ENCODE measurements around the gene CNTNAP2. TPM values are rescaled to one million over a fixed set of nuclear protein-coding genes. Genes with fewer than 3 reads are reported as not detected.

The CNTNAP2 gene
- total RNA-seq, 2 experiments from 2014 or later: 0.14 TPM; not detected in 1

GRCh38 chr7:148142660-148143248, 2026.2 kb downstream of the CNTNAP2 start:
- peak; percentile 20 for DNase-seq
- CTCF ChIA-PET: interaction anchor here (0.8 to 1.5 kb wide), 4 partner anchors 11 to 520 kb away, joined by 3 to 6 read pairs (median 4); no protein-coding TSS in a partner anchor
- Mint-ChIP-seq H3K4me3 (no peak overlapping the region), H3K4me1 (ENCODE audit: low read depth) (no peaks in the 10 kb centered on the region), H3K27me3 (ENCODE audit: low read depth) (no peaks in the 10 kb centered on the region), H3K36me3 (ENCODE audit: low read depth) (no peaks in the 10 kb centered on the region), H3K27ac (no peak overlapping the region), H3K9me3 (no peaks in the 10 kb centered on the region)
- intact Hi-C loops (cut with micrococcal nuclease): loop anchor here (5.0 to 10.0 kb wide), 3 partner anchors 58 to 1065 kb away; no protein-coding TSS in a partner anchor

- CTCF ChIA-PET: no interaction called here
- Mint-ChIP-seq H3K4me1 (ENCODE audit: low read depth) (no peaks in the 10 kb centered on the region), H3K4me3 (no peak overlapping the region), H3K9me3 (no peaks in the 10 kb centered on the region), H3K36me3 (ENCODE audit: low read depth) (no peaks in the 10 kb centered on the region), H3K27ac (no peak overlapping the region), H3K27me3 (ENCODE audit: low read depth) (peaks cover 3% of the 10 kb centered on the region)
- DNase-seq: no peak
- intact Hi-C loops (cut with micrococcal nuclease): loop anchor here (5.0 to 10.0 kb wide), 3 partner anchors 60 to 1068 kb away; no protein-coding TSS in a partner anchor
Observed at GRCh38 chr7:148144827-148145226, 2028.2 kb downstream of the CNTNAP2 start.

DNA sequence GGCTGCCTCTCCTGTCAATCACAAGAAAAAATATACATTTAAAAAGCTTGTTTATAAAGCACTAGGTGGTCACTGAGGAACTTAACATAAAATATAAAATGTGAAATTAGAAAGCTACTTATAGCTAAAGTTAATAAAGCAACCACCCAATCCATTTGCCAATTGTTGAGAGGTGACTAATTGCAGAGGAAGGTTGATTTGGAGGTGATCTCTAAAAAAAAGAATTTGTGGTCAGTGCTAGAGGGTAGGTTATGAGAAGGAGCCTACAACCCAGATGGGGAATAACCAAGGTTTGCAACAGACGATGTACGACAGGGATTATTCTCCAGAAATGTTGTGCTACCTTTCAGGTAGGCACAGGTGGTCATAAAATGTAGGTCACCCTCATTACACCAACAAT, 2029.7 kb downstream of the CNTNAP2 start:
- Mint-ChIP-seq H3K4me1 (ENCODE audit: low read depth) (no peaks in the 10 kb centered on the region), H3K27ac (no peak overlapping the region), H3K9me3 (no peaks in the 10 kb centered on the region), H3K36me3 (ENCODE audit: low read depth) (no peaks in the 10 kb centered on the region), H3K4me3 (no peak overlapping the region), H3K27me3 (ENCODE audit: low read depth) (peaks cover 3% of the 10 kb centered on the region)
- no peak for DNase-seq
- intact Hi-C loops (cut with micrococcal nuclease): loop anchor here (10.0 kb wide), 1 partner anchor 62 kb away; no protein-coding TSS in a partner anchor
- CTCF ChIA-PET: no interaction called here

GRCh38 chr7:148147438-148147837, 2030.8 kb downstream of the CNTNAP2 start:
- intact Hi-C loops (cut with micrococcal nuclease): loop anchor here (10.0 kb wide), 1 partner anchor 63 kb away; no protein-coding TSS in a partner anchor
- CTCF ChIA-PET: no interaction called here
- H3K4me3 Mint-ChIP-seq: no peak overlapping the region
- DNase-seq: no peak
- no peaks in the 10 kb centered on the region for H3K36me3 Mint-ChIP-seq (ENCODE audit: low read depth)
- H3K27ac Mint-ChIP-seq: no peak overlapping the region
- H3K9me3 Mint-ChIP-seq: no peaks in the 10 kb centered on the region
- no peaks in the 10 kb centered on the region for H3K4me1 Mint-ChIP-seq (ENCODE audit: low read depth)
- peaks cover 3% of the 10 kb centered on the region for H3K27me3 Mint-ChIP-seq (ENCODE audit: low read depth)

DNA sequence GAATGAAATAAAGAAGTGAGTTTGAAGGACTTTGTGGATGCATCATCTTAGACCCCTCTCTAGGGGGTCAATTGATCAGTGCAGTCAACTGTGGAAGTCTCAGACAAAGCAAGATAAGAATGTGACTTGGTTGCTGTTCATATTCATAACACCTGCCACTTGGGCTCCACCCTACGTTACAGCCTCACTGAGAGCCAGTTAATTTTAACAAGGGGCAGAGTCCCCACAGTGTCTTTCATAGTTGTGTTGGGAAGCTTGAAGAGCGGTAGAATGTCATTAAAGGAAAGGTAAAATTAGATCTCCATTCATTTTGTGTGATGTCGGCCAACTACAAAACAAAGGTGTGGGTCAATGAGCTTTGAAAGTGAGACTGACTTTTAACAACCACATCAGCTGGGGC, 2031.9 kb downstream of the CNTNAP2 start:
- Mint-ChIP-seq H3K4me1 (ENCODE audit: low read depth) (no peaks in the 10 kb centered on the region), H3K9me3 (no peaks in the 10 kb centered on the region), H3K4me3 (no peak overlapping the region), H3K27ac (no peak overlapping the region), H3K27me3 (ENCODE audit: low read depth) (peaks cover 3% of the 10 kb centered on the region), H3K36me3 (ENCODE audit: low read depth) (no peaks in the 10 kb centered on the region)
- CTCF ChIA-PET: no interaction called here
- no peak for DNase-seq
- intact Hi-C loops (cut with micrococcal nuclease): loop anchor here (10.0 kb wide), 1 partner anchor 64 kb away; no protein-coding TSS in a partner anchor

DNA sequence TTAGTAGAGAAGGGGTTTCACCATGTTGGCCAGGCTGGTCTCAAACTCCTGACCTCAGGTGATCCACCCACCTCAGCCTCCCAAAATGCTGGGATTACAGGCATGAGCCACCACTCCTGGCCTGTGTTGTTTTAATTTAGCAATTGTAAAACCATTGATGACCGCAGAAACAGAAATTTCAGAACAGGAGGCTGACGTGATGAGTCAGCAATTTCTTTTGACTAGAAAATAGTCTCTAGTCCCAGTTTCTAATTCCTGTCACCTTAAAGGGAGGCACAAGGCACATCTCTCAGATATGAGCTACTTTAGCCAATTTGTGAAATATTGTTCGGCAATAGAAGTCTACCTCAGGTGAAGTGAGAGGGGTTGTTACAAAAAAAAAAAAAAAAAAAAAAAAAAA, 2033.1 kb downstream of the CNTNAP2 start:
- intact Hi-C loops (cut with micrococcal nuclease): loop anchor here (10.0 kb wide), 1 partner anchor 65 kb away; no protein-coding TSS in a partner anchor
- CTCF ChIA-PET: interaction anchor here (0.6 kb wide), 1 partner anchor 1337 kb away, joined by 3 read pairs; no protein-coding TSS in a partner anchor
- no peak for DNase-seq
- H3K27me3 Mint-ChIP-seq (ENCODE audit: low read depth): peaks cover 3% of the 10 kb centered on the region
- no peak overlapping the region for H3K27ac Mint-ChIP-seq
- H3K4me3 Mint-ChIP-seq: no peak overlapping the region
- no peaks in the 10 kb centered on the region for H3K36me3 Mint-ChIP-seq (ENCODE audit: low read depth)
- no peaks in the 10 kb centered on the region for H3K4me1 Mint-ChIP-seq (ENCODE audit: low read depth)
- no peaks in the 10 kb centered on the region for H3K9me3 Mint-ChIP-seq

GRCh38 chr7:148151778-148152177, 2035.2 kb downstream of the CNTNAP2 start:
- DNase-seq: no peak
- no peaks in the 10 kb centered on the region for H3K9me3 Mint-ChIP-seq
- H3K4me1 Mint-ChIP-seq (ENCODE audit: low read depth): no peaks in the 10 kb centered on the region
- H3K4me3 Mint-ChIP-seq: no peak overlapping the region
- CTCF ChIA-PET: no interaction called here
- peaks cover 3% of the 10 kb centered on the region for H3K27me3 Mint-ChIP-seq (ENCODE audit: low read depth)
- no peaks in the 10 kb centered on the region for H3K36me3 Mint-ChIP-seq (ENCODE audit: low read depth)
- intact Hi-C loops (cut with micrococcal nuclease): no loop called here
- H3K27ac Mint-ChIP-seq: no peak overlapping the region

DNA sequence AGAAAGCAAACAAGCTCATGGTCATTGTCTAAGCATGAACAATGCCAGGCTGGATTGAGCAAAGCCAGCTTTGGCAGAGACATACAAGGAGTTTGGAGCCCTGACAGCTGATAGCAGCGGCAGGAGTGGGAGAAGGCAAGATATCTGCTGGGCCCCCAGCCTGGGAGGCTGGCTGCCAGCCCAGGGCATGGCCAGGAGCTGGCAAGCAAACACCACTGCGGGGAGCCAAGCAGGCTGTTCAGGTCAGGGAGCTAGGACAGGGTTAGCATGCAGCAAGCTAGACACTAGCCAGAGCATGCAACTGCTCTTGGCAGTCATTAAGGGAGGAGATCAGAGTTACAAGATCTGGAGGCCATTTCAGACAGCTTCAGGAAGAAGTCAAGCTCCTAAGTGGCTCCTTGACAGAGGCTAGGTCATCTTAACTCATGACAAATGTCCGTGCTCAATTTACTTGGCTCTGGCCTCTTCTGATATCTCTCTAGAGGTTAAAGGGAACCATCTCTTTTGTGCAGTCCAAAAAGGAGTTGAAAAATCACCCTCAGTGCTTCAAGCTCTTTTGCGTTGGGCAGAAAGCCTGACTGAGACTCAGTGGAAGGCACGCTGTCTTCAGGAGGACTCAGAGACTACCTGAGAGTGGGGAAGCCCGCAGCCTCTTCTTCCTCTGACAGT, 2037.1 kb downstream of the CNTNAP2 start:
- CTCF ChIA-PET: interaction anchor here (0.6 to 1.3 kb wide), 3 partner anchors 12 to 925 kb away, joined by 3 to 5 read pairs (median 3); no protein-coding TSS in a partner anchor
- H3K36me3 Mint-ChIP-seq (ENCODE audit: low read depth): no peaks in the 10 kb centered on the region
- intact Hi-C loops (cut with micrococcal nuclease): no loop called here
- no peak for DNase-seq
- no peak overlapping the region for H3K4me3 Mint-ChIP-seq
- H3K9me3 Mint-ChIP-seq: no peaks in the 10 kb centered on the region
- no peak overlapping the region for H3K27ac Mint-ChIP-seq
- peaks cover 3% of the 10 kb centered on the region for H3K27me3 Mint-ChIP-seq (ENCODE audit: low read depth)
- no peaks in the 10 kb centered on the region for H3K4me1 Mint-ChIP-seq (ENCODE audit: low read depth)

- intact Hi-C loops (cut with micrococcal nuclease): no loop called here
- Mint-ChIP-seq H3K4me1 (ENCODE audit: low read depth) (no peaks in the 10 kb centered on the region), H3K27ac (no peak overlapping the region), H3K36me3 (ENCODE audit: low read depth) (no peaks in the 10 kb centered on the region), H3K4me3 (no peak overlapping the region), H3K9me3 (no peaks in the 10 kb centered on the region), H3K27me3 (ENCODE audit: low read depth) (no peaks in the 10 kb centered on the region)
- no peak for DNase-seq
- CTCF ChIA-PET: interaction anchor here (0.8 to 1.0 kb wide), 2 partner anchors 8 to 87 kb away, joined by 3 read pairs; no protein-coding TSS in a partner anchor
Observed at GRCh38 chr7:148155000-148155399, 2038.4 kb downstream of the CNTNAP2 start.

- no peaks in the 10 kb centered on the region for H3K4me1 Mint-ChIP-seq (ENCODE audit: low read depth)
- peaks cover 2% of the 10 kb centered on the region for H3K27me3 Mint-ChIP-seq (ENCODE audit: low read depth)
- DNase-seq: no peak
- CTCF ChIA-PET: interaction anchor here (0.8 to 1.0 kb wide), 2 partner anchors 8 to 86 kb away, joined by 3 read pairs; no protein-coding TSS in a partner anchor
- no peaks in the 10 kb centered on the region for H3K9me3 Mint-ChIP-seq
- H3K4me3 Mint-ChIP-seq: no peak overlapping the region
- H3K27ac Mint-ChIP-seq: no peak overlapping the region
- no peaks in the 10 kb centered on the region for H3K36me3 Mint-ChIP-seq (ENCODE audit: low read depth)
- intact Hi-C loops (cut with micrococcal nuclease): no loop called here
Observed at GRCh38 chr7:148155826-148156225, 2039.2 kb downstream of the CNTNAP2 start.

DNA sequence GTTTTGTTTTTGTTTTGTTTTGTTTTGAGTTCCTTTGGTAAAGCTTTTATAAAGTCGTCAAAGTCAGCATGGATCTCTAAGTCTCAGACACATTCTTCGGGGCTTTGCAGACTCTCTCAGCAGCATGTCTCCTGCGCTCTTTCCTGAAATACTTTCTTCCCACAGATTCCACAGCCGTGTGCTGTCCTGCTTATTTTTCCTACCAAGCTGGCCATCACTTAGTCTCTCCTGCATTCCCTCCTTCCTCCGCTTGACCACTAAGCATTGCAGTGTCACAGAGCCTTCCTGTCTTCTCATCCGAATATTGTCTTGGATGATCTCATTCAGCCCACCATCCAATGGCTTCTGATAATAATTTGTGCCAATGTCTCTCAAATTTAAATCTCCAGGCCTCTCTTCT, 2039.6 kb downstream of the CNTNAP2 start:
- DNase-seq: no peak
- Mint-ChIP-seq H3K27ac (no peak overlapping the region), H3K4me3 (no peak overlapping the region), H3K27me3 (ENCODE audit: low read depth) (peaks cover 3% of the 10 kb centered on the region), H3K4me1 (ENCODE audit: low read depth) (no peaks in the 10 kb centered on the region), H3K36me3 (ENCODE audit: low read depth) (no peaks in the 10 kb centered on the region), H3K9me3 (no peaks in the 10 kb centered on the region)
- CTCF ChIA-PET: interaction anchor here (1.0 kb wide), 1 partner anchor 86 kb away, joined by 3 read pairs; no protein-coding TSS in a partner anchor
- intact Hi-C loops (cut with micrococcal nuclease): no loop called here

- intact Hi-C loops (cut with micrococcal nuclease): no loop called here
Observed at GRCh38 chr7:148159331-148159730, 2042.7 kb downstream of the CNTNAP2 start.

More at GRCh38 chr7:148159331-148159730, 2042.7 kb downstream of the CNTNAP2 start:
- CTCF ChIA-PET: no interaction called here
- no peaks in the 10 kb centered on the region for H3K36me3 Mint-ChIP-seq (ENCODE audit: low read depth)
- peaks cover 3% of the 10 kb centered on the region for H3K27me3 Mint-ChIP-seq (ENCODE audit: low read depth)
- DNase-seq: no peak
- H3K27ac Mint-ChIP-seq: no peak overlapping the region
- no peaks in the 10 kb centered on the region for H3K9me3 Mint-ChIP-seq
- no peaks in the 10 kb centered on the region for H3K4me1 Mint-ChIP-seq (ENCODE audit: low read depth)
- no peak overlapping the region for H3K4me3 Mint-ChIP-seq
